Astrocyte of the spinal cord (primary cell): ENCODE data around the gene DNER.

Source experiments
- DNase-seq: peaks from one replicate; pipeline ENCODE4 v3.0.0; 2011; ENCODE audit warnings: low read depth, low spot score
- H3K4me3 ChIP-seq: 2 replicates; pipeline ENCODE4 v1.5.1; 2011; ENCODE audit warnings: low read depth, mild to moderate bottlenecking, low read length, moderate library complexity
- in situ Hi-C: cut with HindIII; loops from 2 replicates; pipeline ENCODE4 v1.10.0; 2017; ENCODE audit warnings: low sequenced_read_pairs
- TF ChIP-seq, protein P1 (sequence below): IDR thresholded peaks from 2 replicates; pipeline ENCODE4 v1.5.1; 2012; ENCODE audit warnings: low read depth, mild to moderate bottlenecking, low read length, inconsistent platforms

The DNER gene

GRCh38 chr2:229686122-229686919 lies 28.0 kb downstream of the DNER start:
- DNase-seq = no peak
- TF ChIP-seq, protein P1, sequence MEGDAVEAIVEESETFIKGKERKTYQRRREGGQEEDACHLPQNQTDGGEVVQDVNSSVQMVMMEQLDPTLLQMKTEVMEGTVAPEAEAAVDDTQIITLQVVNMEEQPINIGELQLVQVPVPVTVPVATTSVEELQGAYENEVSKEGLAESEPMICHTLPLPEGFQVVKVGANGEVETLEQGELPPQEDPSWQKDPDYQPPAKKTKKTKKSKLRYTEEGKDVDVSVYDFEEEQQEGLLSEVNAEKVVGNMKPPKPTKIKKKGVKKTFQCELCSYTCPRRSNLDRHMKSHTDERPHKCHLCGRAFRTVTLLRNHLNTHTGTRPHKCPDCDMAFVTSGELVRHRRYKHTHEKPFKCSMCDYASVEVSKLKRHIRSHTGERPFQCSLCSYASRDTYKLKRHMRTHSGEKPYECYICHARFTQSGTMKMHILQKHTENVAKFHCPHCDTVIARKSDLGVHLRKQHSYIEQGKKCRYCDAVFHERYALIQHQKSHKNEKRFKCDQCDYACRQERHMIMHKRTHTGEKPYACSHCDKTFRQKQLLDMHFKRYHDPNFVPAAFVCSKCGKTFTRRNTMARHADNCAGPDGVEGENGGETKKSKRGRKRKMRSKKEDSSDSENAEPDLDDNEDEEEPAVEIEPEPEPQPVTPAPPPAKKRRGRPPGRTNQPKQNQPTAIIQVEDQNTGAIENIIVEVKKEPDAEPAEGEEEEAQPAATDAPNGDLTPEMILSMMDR = no peak
- no peak overlapping the region for H3K4me3 ChIP-seq
- in situ Hi-C loops = no loop called here

DNA sequence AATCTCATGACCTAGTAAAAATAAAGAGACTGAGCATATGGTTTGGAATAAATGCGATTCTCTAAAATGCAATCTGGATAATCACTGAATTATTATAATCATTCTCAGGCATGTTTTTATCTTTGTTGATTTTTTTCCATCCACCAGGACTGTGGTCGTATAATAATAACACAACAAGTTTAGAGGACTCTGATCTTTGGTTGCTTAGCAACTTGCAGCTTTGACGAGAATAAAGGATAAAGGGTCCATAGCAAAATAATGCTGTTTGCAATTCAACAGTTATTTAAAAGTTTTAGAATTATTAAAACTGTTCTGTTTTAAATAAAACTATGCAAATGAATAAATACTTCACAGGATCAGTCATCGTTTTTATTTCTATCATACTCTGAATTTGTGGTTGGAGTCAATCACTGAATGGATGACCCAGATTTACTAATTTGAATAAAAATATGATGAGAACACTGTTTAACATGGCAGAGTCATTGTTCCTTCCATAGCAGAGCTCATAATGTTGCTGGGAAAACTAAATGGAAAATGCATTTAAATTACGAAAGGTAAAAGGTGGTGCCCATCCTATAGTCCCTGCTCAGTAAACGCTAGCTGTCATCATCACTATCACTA lies 29.3 kb downstream of the DNER start:
- TF ChIP-seq, protein P1 = no peak
- no peak overlapping the region for H3K4me3 ChIP-seq
- in situ Hi-C loops = no loop called here
- no peak for DNase-seq

DNA sequence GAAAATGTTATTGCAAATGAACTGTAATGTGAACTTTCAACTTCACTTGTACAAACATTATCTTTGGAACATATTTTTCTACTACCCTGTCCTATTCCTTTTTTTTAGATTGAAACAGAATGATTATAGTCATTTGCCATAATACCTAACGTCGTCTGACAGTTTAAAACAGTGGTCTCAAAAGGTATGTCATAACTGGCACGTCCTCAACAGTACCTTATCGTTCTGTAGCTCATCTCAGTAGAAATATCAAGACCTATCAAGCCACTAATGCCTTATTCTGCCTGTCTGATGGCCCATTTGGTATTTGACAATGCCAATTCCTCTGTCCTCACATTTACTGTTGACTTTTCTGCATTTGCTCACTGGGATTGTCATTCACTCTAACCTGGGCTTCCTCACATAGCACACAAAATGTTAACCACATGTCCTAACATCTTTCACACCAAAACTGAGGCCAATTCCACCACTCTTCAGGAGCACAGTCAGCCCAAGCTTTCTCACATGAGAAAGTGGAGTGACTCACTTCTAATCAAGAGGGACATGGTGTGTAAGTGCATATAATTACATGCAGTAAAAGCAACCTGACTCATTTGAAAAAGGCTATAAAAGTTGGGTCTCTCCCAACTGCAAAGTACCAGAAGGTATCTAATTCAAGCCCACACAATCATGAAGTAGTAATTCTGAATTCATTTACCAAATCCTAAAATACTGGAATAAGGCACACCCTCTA lies 34.8 kb downstream of the DNER start:
- DNase-seq = peak; percentile 44
- no peak overlapping the region for H3K4me3 ChIP-seq
- in situ Hi-C loops = no loop called here
- TF ChIP-seq, protein P1 = no peak

DNA sequence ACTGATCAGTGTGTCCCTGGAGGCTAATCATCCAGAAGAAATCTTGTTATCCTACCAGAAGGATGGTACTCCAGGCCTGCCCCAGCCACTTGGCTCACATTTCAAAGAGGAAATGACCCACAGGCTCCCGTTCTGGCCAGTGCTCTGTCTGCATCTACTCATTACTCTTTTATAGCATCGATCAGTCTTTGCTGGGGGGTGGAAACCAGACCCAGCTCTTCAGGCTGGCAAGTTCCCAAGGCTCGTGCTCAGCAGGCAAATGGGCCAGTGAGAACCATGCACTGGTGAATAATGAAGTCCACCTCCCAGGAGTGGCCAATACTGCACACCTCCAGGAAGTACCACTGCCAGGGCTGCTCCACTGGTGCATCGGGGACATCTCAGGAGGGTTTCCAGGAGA lies 38.8 kb downstream of the DNER start:
- no peak for DNase-seq
- H3K4me3 ChIP-seq = no peak overlapping the region
- TF ChIP-seq, protein P1 = no peak
- in situ Hi-C loops = no loop called here

- in situ Hi-C loops = no loop called here
- DNase-seq = no peak
- H3K4me3 ChIP-seq = no peak overlapping the region
- TF ChIP-seq, protein P1 = no peak
Measured at GRCh38 chr2:229674830-229675530, 39.4 kb downstream of the DNER start.

GRCh38 chr2:229673676-229674075 lies 40.7 kb downstream of the DNER start:
- no peak overlapping the region for H3K4me3 ChIP-seq
- TF ChIP-seq, protein P1 = no peak
- in situ Hi-C loops = no loop called here
- DNase-seq = peak; percentile 61
